Measurements from ENCODE around the gene RCOR1.

Gene RCOR1

DNA sequence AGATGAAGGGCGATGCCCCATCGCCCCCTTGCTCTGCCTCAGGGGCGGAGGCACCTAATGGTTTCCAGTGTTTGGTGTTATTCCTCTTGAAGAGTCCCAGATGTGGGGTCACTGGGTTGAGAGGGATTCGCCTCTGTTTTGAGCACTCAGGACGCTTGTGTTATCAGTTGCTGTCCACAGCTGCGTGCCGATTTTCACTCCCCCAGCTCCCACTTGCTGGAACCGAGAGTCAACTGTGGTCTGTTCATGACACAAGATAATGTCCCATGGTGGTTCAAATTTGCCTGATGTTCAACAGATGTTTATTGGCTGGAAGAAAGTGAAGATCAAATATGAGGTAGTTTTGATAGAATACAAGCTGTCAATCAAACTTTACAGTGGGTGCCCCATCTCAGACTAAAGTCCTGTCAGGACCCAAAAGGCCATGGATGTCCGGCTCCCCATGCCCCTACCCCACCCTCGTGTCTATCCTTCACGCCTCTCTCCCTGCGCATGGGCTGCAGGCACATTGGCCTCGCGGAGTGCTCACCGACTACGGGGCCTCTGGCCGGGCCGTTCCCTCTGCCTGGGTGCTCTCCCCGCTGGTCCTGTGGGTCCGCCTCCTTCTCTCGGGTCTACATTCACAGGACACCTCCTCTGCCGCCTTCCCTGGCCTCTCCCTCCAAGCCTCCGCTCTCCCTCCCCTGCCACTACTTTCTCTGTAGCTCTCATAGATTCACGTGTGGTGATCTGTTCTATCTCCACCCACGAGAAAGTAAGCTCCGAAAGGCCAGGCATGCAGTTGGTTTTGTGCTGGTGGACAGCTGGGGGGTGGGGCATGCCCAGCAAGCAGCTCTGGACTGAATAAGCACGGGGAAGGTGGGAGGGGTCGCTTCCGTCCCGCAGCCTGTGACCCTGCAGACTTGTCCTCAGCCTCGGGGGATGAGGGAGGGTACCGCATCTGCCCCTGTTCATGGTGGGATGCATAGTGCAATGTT, 178.0 kb downstream of the RCOR1 start:
- in situ Hi-C loops (cut with HindIII; ENCODE audit: low sequenced_read_pairs): no loop called here

DNA sequence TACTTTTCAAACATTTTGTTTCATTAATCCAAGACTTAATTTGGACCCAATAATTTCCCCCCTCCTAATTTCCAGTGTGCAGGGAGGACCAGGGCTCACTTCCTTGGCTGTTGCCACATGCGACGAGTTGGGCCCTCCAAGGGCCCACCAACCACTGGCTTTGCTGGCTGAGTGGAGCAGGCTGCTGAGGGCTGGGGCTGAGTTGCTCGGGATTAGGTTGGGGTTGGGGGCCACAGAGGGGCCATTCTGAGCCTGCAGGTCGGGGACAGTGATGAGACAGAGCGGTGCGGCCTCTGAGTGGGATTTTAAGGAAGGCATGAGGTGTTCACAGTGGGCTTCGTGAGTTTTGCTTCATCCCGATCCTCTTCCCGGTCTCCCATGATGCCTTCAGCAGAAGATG, 178.7 kb downstream of the RCOR1 start:
- in situ Hi-C loops (cut with HindIII; ENCODE audit: low sequenced_read_pairs): no loop called here

DNA sequence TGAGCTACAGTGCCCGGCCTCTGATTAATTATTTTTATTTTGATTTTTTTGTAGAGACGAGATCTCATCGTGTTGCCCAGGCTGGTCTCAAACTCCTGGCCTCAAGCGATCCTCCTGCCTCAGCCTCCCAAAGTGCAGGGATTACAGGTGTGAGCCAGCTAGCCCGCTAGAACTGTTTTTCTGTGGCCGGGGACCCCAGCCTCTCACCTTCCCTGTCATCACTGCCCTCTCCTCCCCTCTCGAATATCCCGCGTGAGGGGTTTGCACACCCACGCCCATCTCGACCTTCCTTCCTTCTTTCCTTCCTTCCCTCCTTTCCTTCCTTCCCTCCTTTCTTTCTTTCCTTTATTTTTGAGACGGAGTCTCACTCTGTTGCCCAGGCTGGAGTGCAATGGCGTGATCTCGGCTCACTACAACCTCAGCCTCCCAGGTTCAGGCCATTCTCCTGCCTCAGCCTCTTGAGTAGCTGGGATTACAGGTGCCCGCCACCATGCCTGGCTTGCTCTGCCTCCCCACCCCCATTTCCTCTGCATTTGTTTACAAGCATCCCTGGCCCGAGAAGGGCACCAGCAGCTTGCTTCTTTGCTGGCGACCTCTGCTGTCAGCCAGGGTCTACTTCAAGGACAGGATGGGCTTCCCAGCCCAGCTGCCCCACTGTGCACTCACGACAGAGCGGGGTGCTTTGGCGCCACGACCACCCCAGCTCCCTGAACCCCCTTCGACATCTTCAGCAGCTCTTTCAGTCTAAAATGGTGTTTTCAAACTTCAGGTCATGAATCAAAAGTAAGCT, 180.5 kb downstream of the RCOR1 start:
- in situ Hi-C loops (cut with HindIII; ENCODE audit: low sequenced_read_pairs): no loop called here

DNA sequence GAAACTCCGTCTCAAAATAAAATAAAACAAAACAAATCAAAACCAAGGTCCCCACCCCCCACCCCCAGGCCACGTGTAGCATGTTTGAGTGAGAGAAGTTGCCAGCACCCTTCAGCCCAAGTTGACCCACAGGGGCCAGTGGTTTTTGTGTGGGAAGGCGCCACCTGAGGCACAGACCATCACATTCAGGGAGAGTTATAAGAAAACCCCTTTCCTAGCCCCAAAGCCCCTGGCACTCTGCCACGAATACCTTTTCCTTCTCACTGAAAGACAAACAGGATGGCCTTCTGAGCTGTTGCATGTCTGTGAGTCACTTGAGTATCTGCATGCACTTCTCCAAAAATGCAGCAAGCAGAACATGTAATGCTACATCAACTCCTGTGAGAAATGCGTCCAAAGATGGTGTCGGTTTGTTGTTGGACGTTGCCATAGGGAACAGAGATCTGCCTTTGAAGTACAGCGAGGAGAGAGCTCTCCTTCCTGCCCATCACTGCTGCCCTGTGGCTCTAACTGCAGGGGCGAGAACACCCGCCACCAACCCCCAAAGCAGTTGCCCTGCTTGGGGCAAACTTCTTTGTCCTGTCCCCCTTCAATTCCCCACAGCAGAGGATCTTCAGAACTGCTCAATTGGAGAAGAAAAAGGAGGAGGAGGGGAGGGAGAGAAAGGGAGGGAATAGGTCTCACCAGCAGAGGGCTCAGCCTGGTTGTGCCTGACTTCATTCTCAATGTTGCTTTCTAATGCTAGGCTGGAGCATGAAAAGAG, 182.1 kb downstream of the RCOR1 start:
- in situ Hi-C loops (cut with HindIII; ENCODE audit: low sequenced_read_pairs): no loop called here

DNA sequence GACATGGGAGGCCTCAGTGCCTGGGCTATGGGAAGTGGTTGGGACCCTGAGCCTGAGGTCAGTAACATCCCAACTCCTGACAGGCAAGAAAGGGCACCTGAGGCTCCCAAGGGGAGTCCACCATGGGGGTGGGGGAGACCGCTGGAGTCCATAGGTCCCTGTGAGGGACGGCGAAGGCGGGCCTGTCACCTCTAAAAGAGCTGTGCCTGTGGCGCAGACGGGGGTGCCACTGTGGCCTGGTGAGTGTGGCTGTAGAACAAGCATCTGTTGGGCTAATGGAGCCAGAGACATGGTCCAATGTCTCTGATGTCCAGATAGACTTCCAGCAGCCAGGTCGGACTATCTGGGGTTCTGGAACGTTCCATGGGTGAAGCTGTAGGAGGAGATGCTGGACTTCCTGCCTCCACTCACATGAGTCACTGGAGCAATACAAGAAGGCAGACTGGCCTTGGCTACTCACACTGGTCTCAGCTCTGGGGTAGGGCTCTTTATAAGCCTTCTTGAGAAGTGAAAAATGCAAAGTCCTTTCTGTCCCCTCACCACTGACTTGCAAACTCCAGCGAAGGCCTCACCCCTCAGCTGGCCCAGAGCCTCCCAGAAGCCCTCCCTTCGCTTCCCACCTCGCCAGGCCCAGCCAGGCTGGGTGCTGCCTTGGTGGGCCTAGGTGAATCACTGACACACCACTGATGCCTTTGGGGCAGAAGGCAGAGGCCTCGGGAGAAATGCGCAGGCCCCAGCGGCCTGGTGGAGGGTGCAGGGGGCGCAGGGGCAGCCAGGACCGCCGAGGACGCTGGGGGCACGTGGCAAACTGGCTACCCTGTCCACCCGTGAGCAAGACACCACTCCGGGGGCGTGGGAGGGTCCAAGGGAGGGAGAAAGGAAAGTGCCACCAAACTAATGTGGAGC, 183.7 kb downstream of the RCOR1 start:
- in situ Hi-C loops (cut with HindIII; ENCODE audit: low sequenced_read_pairs): no loop called here

DNA sequence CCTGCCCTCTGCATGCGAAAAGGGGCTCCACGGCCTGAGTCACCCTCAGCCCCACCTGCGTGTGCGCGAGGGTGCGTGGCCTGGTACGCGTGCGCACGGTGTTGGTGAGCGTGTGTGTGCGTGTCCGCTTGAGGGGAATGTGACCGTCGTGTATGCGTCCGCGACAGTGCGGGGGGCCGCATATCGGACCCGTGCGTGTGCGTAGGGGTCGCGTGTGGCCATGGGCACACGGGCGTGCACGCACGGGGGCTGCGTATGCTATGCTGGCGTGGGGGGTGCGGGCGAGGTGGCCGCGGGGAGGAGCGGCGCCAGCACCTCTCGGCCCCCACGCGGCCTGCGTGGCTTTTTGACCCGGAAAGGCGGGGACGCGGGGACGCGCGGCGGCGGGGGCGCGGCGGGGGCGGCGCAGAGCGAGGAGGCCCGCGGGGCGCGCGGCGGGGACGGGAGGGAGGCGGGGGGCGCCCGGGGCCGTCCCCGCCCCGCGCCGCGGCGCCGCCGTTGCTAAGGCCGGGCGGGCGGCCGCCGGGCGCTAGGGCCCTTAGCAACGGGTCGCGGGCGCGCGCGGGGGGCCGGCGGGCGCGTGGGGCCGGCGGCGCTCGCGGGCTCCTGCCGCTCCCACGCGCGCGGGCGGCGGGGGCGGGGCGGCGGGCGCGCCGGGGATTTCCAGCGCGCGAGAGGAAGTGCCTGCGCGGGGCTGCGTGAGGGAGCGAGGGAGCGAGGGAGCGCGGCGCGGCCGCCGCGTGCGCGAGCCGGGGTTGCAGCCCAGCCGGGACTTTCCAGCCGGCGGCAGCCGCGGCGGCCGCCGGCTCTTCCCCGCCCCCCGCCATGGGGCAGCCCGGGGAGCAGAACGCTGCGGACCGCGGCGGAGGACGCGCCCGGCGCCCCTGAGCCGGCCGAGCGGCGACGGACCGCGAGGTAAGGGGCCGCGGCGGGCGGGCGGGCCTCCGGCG, 184.6 kb downstream of the RCOR1 start, which contains the start of gene TRAF3:
TRAF3 (plus strand) TSS at position 689 of the 950 bp plus-strand sequence. CDS start 92,753 bp downstream, outside the sequence.
- in situ Hi-C loops (cut with HindIII; ENCODE audit: low sequenced_read_pairs): no loop called here

DNA sequence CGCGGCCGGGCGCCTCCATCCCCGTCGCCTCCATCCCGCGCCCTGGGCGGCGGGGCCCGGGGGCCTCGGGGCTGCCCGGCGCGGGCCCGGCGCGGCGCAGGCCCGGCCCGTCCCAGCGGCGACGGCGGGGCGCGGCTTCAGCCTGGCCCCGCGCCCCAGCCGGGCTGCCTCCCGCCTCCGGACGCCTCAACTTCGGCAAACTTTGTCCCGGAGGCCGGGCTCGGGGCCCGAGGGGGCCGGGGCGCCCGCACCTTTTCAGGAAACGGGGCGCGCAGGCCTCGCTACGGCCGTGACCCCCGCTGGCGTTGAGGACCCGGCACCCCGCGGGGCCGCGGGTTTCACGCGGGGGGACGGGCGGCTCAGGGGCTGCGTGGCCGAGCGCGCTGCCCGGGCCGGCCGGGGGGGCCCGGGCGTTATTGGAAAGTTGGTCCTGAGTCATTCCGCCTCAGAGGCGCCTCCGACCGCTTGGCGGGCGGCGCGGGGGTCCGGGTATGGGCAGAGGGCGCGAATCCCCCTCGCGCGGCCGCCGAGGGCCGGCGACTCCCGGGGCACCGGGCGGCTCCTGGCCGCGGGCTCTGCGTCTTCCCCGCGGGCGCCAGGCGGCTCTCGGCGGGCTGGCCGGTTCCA, 185.4 kb downstream of the RCOR1 start:
- in situ Hi-C loops (cut with HindIII; ENCODE audit: low sequenced_read_pairs): no loop called here

DNA sequence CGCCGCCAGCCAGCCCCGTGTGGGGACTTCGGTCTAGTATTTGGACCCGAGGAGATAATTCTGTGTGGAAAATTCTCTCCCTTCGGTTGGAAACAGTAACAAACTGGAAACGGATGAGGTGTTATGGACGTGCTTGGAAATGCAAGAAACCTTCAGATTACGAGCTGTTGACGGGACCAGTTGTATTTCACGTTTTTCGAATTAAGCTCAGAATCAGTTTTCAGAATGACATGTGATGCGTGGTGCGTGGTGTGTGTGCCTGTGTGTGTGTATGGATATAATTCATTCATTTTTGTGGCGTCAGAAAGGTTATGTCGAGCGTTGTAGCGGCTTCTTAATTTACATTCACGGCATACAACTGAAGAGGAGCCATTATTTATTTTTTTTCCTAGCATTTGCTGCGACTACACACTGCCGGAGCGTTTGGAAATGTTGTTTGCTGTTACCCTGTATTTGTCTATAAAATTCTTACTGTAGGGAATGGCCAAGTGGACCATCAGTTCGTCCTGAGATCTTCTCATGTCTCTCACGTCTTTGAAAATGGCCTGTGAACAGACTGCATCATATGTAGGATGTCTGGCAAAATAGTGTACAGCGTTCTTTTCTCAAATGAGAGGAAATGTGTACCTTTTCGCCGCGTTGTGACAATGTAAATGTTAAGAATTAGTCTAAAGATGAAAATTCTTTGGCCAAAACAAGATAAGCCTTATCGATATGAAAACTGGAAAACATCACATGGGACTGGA, 186.1 kb downstream of the RCOR1 start:
- in situ Hi-C loops (cut with HindIII; ENCODE audit: low sequenced_read_pairs): no loop called here

DNA sequence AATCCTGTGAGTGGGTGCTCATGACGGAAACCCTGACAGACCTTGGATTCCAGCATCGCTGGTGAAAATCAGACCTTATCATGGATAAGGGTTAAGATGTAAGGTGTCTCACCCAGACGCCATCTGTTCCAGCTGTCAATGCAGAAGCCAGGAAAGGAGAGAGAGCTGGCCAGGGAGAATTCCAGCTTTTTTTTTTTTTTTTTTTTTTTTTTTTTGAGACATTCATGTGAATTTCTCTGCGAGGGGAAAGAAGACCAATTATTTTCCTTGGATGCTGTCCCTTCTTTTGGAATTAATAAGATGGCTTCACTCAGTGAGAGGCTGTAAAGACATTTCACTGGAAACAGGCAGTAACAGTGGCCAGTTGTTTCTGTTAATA, 186.6 kb downstream of the RCOR1 start:
- in situ Hi-C loops (cut with HindIII; ENCODE audit: low sequenced_read_pairs): no loop called here

DNA sequence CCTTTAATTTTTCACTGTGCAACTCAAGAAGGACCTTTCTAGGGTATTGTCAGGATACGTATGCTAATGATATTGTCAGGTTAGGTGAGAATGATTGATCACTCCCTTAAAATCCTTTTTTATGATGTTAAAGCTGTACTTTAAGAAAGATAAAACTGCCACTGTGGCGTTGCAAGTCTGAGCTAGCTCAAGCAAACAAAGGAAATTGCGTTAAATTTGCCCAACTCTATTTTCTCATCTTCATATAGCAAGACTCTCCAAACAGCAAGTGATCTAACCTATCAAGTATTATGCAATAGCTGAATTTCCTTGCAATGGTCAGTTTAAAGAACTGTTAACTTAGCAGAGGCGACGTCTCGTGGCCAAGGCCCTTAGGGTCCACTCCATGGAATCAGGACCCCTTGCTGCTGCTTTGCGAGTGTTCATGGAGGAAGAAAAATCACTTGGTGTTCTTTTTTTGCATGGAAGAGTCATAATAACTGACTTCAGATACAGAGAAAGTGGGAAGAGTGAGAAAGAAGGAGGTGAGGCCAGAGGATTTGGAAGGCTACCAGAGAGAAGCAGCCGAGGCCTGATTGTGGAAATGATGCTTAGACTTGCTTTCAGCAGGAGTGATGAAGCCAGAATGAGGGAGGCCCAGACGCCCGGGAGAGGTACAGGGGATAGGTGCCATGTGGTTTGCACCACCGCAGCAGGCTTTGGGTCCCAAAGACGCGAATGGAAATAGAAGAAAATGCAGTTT, 187.3 kb downstream of the RCOR1 start:
- in situ Hi-C loops (cut with HindIII; ENCODE audit: low sequenced_read_pairs): no loop called here

All from endothelial cell of hepatic sinusoid (primary cell).